Measurements from ENCODE around the gene PFKFB2.

Gene PFKFB2

DNA sequence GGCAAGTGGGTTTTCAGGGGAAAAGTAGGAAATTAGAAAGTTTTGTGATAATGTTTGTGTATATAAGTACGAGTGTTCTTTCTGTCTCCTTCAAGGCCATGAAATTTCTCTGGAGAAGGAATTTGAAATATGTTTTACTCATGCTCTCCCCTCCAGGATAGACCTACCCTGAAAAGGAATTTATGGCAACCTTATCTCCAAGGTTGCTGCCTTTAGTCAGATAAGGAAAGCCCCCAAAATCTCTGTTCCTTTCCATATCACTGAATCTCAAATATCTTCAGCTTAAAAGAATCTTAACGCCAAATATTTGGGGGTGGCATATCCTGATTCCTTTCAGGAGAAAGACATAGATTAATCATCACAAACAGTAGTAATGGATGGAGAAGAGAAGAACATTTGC, 35.1 kb downstream of the PFKFB2 start:
- no peak overlapping the region for H2AFZ ChIP-seq (ENCODE audit: low read depth, low read length)
- TF ChIP-seq CTCF (IDR thresholded peaks at IDR 0.05; ENCODE audit: low read depth, low read length) (no peak), EZH2phosphoT487 (IDR thresholded peaks at IDR 0.05; ENCODE audit: low read depth) (no peak)
- H3K4me2 ChIP-seq (ENCODE audit: low read length): no peak overlapping the region
- no peak overlapping the region for H3K9ac ChIP-seq (ENCODE audit: low read length)
- no peaks in the 10 kb centered on the region for H3K9me3 ChIP-seq (ENCODE audit: insufficient read depth, low read length)
- H3K36me3 ChIP-seq (replicated peaks; ENCODE audit: low read depth, low read length): no peaks in the 10 kb centered on the region
- H3K27me3 ChIP-seq (ENCODE audit: low read depth, low read length): no peaks in the 10 kb centered on the region
- peaks cover 21% of the 10 kb centered on the region for H3K4me1 ChIP-seq (ENCODE audit: low read length)
- no peaks in the 10 kb centered on the region for H3K79me2 ChIP-seq (ENCODE audit: low read length)
- no peak overlapping the region for H3K4me3 ChIP-seq (ENCODE audit: low read length)
- H4K20me1 ChIP-seq (ENCODE audit: insufficient read depth, low read length): no peaks in the 10 kb centered on the region
- H3K27ac ChIP-seq (ENCODE audit: low read length): no peak overlapping the region

DNA sequence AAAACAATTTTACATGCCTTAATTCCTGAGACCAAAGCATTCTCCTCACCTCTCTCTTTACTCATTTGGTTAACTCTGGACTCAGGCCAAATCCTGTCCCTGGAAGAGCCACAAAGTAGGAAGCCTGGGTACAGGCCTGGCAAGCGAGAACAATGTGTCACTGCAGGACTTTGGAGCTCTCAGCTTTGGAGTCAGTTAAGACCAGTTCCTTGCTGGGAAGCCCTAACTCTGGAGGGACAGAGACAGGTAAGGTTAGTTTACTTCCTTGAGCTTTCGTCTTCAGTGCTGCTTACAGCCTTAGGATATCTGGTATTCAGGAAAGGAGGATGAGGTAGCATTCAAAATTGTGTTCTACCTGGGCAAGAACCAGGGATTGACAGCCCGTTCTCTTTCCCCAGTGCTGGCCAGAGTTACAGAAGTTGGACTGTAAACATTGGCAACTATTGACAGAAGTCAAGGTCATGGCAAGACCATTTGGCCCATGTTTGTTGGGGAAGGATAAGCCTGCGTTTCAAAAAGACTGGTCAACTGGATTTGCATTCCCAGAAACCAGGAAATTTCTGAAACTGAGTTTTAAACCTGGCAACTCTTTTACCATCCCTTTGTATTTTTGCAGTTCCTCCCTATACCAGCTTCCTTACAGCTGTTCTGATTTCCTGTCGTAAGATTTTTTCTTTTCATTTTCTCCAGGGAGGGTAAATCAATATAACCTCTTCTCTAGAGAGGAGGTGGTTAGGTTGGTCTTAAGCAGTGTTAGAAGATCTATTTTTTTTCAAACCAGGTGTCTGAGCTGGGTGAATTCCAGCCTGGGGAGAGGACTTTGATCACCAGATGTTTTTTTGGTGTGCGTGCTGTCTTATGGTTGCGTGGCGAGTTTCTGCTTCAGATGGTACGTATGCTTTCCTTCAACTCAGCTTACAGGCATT, 35.9 kb downstream of the PFKFB2 start, which contains the start of gene C4BPB:
TSS of gene C4BPB (plus strand) at position 160 of the 926 bp plus-strand sequence. CDS start at position 832, 672 bp downstream.
- Histone ChIP-seq H3K4me2 (ENCODE audit: low read length) (no peak within 1 kb of the TSS), H3K79me2 (ENCODE audit: low read length) (no peaks in the 10 kb centered on the region), H3K4me1 (ENCODE audit: low read length) (peaks cover 13% of the 10 kb centered on the region), H3K36me3 (replicated peaks; ENCODE audit: low read depth, low read length) (no peaks in the 10 kb centered on the region), H3K27ac (ENCODE audit: low read length) (no peak within 1 kb of the TSS), H2AFZ (ENCODE audit: low read depth, low read length) (no peak within 1 kb of the TSS), H3K4me3 (ENCODE audit: low read length) (no peak within 1 kb of the TSS), H3K9ac (ENCODE audit: low read length) (no peak within 1 kb of the TSS), H4K20me1 (ENCODE audit: insufficient read depth, low read length) (no peaks in the 10 kb centered on the region), H3K9me3 (ENCODE audit: insufficient read depth, low read length) (no peaks in the 10 kb centered on the region), H3K27me3 (ENCODE audit: low read depth, low read length) (no peaks in the 10 kb centered on the region)
- TF ChIP-seq EZH2phosphoT487 (IDR thresholded peaks at IDR 0.05; ENCODE audit: low read depth): no peak

DNA sequence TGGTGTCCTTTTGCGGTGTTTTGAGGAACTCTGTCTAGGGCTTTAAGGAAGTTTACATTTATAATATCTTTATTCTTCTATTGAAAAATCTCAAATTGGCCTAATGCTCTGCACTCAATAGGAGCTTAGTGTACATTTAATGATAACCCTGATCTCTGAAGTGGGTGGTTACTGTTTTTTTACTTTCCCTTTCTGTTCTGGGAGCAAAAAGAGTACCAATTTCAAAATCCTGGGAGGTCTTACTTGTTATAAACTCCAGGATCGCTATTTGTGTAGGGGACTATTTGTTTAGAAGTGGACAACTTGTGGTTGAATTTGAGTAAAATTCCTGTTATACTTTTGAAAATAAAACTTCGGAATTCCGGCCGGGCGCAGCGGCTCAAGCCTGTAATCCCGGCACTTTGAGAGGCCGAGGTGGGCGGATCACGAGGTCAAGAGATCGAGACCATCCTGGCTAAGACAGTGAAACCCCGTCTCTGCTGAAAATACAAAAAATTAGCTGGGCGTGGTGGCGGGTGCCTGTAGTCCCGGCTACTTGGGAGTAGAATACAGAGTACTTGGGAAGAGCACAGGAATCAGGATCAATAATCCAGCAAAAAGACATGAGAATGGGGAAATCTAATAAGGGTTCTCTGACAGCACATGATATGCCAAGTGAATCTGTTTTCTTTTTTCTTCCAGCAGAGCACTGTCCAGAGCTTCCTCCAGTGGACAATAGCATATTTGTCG, 36.7 kb downstream of the PFKFB2 start:
- no peaks in the 10 kb centered on the region for H4K20me1 ChIP-seq (ENCODE audit: insufficient read depth, low read length)
- H3K4me1 ChIP-seq (ENCODE audit: low read length): peaks cover 5% of the 10 kb centered on the region
- H3K9ac ChIP-seq (ENCODE audit: low read length): no peak overlapping the region
- TF ChIP-seq CTCF (IDR thresholded peaks at IDR 0.05; ENCODE audit: low read depth, low read length) (no peak), EZH2phosphoT487 (IDR thresholded peaks at IDR 0.05; ENCODE audit: low read depth) (no peak)
- H3K27ac ChIP-seq (ENCODE audit: low read length): no peak overlapping the region
- H3K27me3 ChIP-seq (ENCODE audit: low read depth, low read length): no peaks in the 10 kb centered on the region
- H3K4me3 ChIP-seq (ENCODE audit: low read length): no peak overlapping the region
- H3K36me3 ChIP-seq (replicated peaks; ENCODE audit: low read depth, low read length): no peaks in the 10 kb centered on the region
- no peak overlapping the region for H2AFZ ChIP-seq (ENCODE audit: low read depth, low read length)
- H3K9me3 ChIP-seq (ENCODE audit: insufficient read depth, low read length): no peaks in the 10 kb centered on the region
- H3K4me2 ChIP-seq (ENCODE audit: low read length): no peak overlapping the region
- no peaks in the 10 kb centered on the region for H3K79me2 ChIP-seq (ENCODE audit: low read length)

DNA sequence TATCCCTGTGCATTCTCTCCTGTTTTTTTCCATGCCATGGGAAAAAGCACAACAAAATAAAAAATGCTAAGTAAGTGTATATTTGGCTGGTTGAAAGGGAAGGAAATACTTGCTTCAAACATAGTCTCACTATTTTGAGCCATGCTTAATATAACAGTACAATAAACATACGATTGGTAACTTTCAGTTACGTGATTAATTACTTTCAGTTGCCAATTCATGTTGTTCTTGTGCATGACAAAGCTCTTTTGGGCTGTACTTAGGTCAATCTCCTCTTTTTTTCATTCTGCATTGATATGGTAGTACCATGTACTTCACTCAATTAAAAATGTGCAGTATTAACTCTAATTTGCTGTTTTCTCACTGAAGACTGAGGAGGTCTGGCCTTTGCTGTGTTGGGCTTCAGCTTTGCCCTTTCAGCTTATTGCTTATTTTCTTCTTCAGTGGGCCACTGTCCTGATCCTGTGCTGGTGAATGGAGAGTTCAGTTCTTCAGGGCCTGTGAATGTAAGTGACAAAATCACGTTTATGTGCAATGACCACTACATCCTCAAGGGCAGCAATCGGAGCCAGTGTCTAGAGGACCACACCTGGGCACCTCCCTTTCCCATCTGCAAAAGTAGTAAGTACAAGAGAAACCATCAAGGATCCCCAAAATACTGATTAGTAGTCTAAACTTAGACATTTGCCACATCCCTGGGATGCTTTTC, 38.3 kb downstream of the PFKFB2 start:
- peaks cover 4% of the 10 kb centered on the region for H3K4me1 ChIP-seq (ENCODE audit: low read length)
- peaks cover 6% of the 10 kb centered on the region; the same call in 1 of the 2 replicates for H3K27me3 ChIP-seq (ENCODE audit: low read depth, low read length)
- peaks cover 3% of the 10 kb centered on the region; the same call in 1 of the 2 replicates for H3K9me3 ChIP-seq (ENCODE audit: insufficient read depth, low read length)
- no peak overlapping the region for H3K4me2 ChIP-seq (ENCODE audit: low read length)
- TF ChIP-seq CTCF (IDR thresholded peaks at IDR 0.05; ENCODE audit: low read depth, low read length): no peak
- no peak overlapping the region for H2AFZ ChIP-seq (ENCODE audit: low read depth, low read length)
- H3K4me3 ChIP-seq (ENCODE audit: low read length): no peak overlapping the region
- no peak overlapping the region for H3K27ac ChIP-seq (ENCODE audit: low read length)
- peaks cover 4% of the 10 kb centered on the region for H3K36me3 ChIP-seq (replicated peaks; ENCODE audit: low read depth, low read length)
- H4K20me1 ChIP-seq (ENCODE audit: insufficient read depth, low read length): no peaks in the 10 kb centered on the region
- no peaks in the 10 kb centered on the region for H3K79me2 ChIP-seq (ENCODE audit: low read length)
- no peak overlapping the region for H3K9ac ChIP-seq (ENCODE audit: low read length)

Data from OCI-LY3 (cell line).